ENCODE results near the gene ARFGEF3.

- TF ChIP-seq CTCF (conservative IDR thresholded peaks at IDR 0.05 in 1 of 2, IDR thresholded peaks at IDR 0.05 in 1 of 2; ENCODE audit: extremely low read depth in 1 of 2, insufficient read depth in 1 of 2, low read depth in 1 of 2, low read length in 2 of 2) (no peak), EZH2 (IDR thresholded peaks at IDR 0.05; ENCODE audit: borderline replicate concordance, low read length) (no peak)
Observed at GRCh38 chr6:138309695-138310094, 148.0 kb downstream of the ARFGEF3 start.
